Measurements from ENCODE around the gene ZNF45.

DNA sequence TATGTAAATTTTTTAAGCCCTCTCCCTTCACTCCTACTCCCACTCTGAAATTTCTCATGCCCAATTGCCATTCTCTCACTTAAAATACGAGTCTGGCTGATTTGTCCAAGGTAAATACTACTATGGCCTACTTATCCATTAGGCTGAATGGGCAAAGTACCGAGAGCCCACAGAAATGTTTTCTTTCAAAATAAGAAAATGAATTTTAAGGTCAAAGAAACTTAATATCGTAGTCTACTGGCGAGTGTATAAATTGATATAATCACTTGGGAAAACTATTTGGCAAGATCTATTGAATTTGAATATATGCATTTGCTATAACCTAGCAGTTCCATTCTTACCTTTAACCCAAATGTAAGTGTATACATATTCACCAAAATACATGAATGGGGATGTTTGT, 32.7 kb downstream of the ZNF45 start:
- no peak for TF ChIP-seq EZH2phosphoT487 (IDR thresholded peaks at IDR 0.05; ENCODE audit: borderline replicate concordance)
- no peak for TF ChIP-seq FOSL1 (IDR thresholded peaks at IDR 0.05; ENCODE audit: low read depth)
- TF ChIP-seq, protein P1, sequence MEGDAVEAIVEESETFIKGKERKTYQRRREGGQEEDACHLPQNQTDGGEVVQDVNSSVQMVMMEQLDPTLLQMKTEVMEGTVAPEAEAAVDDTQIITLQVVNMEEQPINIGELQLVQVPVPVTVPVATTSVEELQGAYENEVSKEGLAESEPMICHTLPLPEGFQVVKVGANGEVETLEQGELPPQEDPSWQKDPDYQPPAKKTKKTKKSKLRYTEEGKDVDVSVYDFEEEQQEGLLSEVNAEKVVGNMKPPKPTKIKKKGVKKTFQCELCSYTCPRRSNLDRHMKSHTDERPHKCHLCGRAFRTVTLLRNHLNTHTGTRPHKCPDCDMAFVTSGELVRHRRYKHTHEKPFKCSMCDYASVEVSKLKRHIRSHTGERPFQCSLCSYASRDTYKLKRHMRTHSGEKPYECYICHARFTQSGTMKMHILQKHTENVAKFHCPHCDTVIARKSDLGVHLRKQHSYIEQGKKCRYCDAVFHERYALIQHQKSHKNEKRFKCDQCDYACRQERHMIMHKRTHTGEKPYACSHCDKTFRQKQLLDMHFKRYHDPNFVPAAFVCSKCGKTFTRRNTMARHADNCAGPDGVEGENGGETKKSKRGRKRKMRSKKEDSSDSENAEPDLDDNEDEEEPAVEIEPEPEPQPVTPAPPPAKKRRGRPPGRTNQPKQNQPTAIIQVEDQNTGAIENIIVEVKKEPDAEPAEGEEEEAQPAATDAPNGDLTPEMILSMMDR (IDR thresholded peaks at IDR 0.05 in 2 of 3, conservative IDR thresholded peaks at IDR 0.05 in 1 of 3; ENCODE audit: borderline replicate concordance in 1 of 3, insufficient read depth in 1 of 3, low read depth in 2 of 3, low read length in 2 of 3) = no peak
- no peak for TF ChIP-seq POLR2A (IDR thresholded peaks at IDR 0.05; ENCODE audit: borderline replicate concordance, extremely low read depth, insufficient read depth, insufficient read length)
- TF ChIP-seq POLR2AphosphoS5 (IDR thresholded peaks at IDR 0.05; ENCODE audit: low read depth, low read length) = no peak
- TF ChIP-seq, protein P2, sequence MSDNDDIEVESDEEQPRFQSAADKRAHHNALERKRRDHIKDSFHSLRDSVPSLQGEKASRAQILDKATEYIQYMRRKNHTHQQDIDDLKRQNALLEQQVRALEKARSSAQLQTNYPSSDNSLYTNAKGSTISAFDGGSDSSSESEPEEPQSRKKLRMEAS (IDR thresholded peaks at IDR 0.05) = no peak
- no peak for TF ChIP-seq ZNF274 (IDR thresholded peaks at IDR 0.05; ENCODE audit: low read depth, low read length)
- TF ChIP-seq EZH2 (IDR thresholded peaks at IDR 0.05) = no peak
- no peak for TF ChIP-seq CEBPB (IDR thresholded peaks at IDR 0.05; ENCODE audit: low read depth)
- TF ChIP-seq YY1 (IDR thresholded peaks at IDR 0.05; ENCODE audit: extremely low read depth, insufficient replicate concordance, low read depth, low read length) = no peak
- TF ChIP-seq RAD21 (IDR thresholded peaks at IDR 0.05; ENCODE audit: low read depth) = no peak

Measured in HCT116 (cell line).